Mesothelial cell of epicardium (in vitro differentiated cells): ENCODE results near the gene C12orf75. TPM values are rescaled to one million over a fixed set of nuclear protein-coding genes. Genes with fewer than 3 reads are reported as not detected.

Source experiments
- DNase-seq, 2 experiments: peaks; one replicate each; pipeline ENCODE4 v3.0.0; 2021; ENCODE audit warnings: low spot score in 2 of 2; ENCODE audit not compliant: unreplicated experiment in 2 of 2
- H3K27ac Mint-ChIP-seq: 2 replicates; pipeline ENCODE4 v1.8.0; 2021; ENCODE audit warnings: mixed read lengths
- H3K27me3 Mint-ChIP-seq: 2 replicates; pipeline ENCODE4 v1.8.0; 2021; ENCODE audit warnings: low read depth, mixed read lengths
- H3K36me3 Mint-ChIP-seq: 2 replicates; pipeline ENCODE4 v1.8.0; 2021; ENCODE audit warnings: mixed read lengths
- H3K4me1 Mint-ChIP-seq: 2 replicates; pipeline ENCODE4 v1.8.0; 2021; ENCODE audit warnings: mixed read lengths
- H3K4me3 Mint-ChIP-seq: 2 replicates; pipeline ENCODE4 v1.8.0; 2021; ENCODE audit warnings: mild to moderate bottlenecking, moderate library complexity, mixed read lengths
- H3K9me3 Mint-ChIP-seq: 2 replicates; pipeline ENCODE4 v1.8.0; 2021; ENCODE audit warnings: mixed read lengths
- total RNA-seq: library from RNA; stranded (reverse); gene quantifications from 3 replicates; pipeline ENCODE4 v1.2.1, GENCODE V29; 2021
- TF ChIP-seq, protein P1 (sequence below): fragments of 200-600 bp; sonication (generic); IDR thresholded peaks from one replicate; pipeline ENCODE4 v1.5.0; 2021; ENCODE audit warnings: antibody characterized with exemption; ENCODE audit not compliant: unreplicated experiment

C12orf75 gene
- total RNA-seq, 1 donor from 2014 or later, result 15.6 TPM

DNA sequence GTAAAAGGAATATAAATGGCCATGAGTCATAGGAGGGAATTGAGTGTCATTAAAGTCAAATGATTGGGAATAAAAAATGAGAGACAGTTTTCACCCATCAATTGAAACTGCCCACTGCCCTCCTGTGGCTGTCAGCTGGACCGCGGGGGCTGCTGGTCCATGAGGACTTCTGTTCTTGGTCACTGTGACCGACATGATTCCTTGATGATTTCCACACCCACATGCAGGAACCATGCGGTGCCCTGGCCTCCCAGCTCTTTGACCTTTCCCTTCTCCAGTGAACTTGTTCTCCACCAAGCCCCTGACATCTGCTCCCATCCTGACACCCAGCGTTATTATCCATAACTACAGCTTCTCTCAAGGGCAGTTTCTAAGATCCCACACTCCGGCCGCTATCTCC lies 48.4 kb downstream of the C12orf75 start:
- Mint-ChIP-seq H3K36me3 (no peaks in the 10 kb centered on the region), H3K9me3 (no peaks in the 10 kb centered on the region), H3K4me1 (no peaks in the 10 kb centered on the region), H3K4me3 (no peak overlapping the region), H3K27me3 (no peaks in the 10 kb centered on the region), H3K27ac (no peak overlapping the region)
- no peak for DNase-seq
- TF ChIP-seq, protein P1, sequence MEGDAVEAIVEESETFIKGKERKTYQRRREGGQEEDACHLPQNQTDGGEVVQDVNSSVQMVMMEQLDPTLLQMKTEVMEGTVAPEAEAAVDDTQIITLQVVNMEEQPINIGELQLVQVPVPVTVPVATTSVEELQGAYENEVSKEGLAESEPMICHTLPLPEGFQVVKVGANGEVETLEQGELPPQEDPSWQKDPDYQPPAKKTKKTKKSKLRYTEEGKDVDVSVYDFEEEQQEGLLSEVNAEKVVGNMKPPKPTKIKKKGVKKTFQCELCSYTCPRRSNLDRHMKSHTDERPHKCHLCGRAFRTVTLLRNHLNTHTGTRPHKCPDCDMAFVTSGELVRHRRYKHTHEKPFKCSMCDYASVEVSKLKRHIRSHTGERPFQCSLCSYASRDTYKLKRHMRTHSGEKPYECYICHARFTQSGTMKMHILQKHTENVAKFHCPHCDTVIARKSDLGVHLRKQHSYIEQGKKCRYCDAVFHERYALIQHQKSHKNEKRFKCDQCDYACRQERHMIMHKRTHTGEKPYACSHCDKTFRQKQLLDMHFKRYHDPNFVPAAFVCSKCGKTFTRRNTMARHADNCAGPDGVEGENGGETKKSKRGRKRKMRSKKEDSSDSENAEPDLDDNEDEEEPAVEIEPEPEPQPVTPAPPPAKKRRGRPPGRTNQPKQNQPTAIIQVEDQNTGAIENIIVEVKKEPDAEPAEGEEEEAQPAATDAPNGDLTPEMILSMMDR, result no peak

DNA sequence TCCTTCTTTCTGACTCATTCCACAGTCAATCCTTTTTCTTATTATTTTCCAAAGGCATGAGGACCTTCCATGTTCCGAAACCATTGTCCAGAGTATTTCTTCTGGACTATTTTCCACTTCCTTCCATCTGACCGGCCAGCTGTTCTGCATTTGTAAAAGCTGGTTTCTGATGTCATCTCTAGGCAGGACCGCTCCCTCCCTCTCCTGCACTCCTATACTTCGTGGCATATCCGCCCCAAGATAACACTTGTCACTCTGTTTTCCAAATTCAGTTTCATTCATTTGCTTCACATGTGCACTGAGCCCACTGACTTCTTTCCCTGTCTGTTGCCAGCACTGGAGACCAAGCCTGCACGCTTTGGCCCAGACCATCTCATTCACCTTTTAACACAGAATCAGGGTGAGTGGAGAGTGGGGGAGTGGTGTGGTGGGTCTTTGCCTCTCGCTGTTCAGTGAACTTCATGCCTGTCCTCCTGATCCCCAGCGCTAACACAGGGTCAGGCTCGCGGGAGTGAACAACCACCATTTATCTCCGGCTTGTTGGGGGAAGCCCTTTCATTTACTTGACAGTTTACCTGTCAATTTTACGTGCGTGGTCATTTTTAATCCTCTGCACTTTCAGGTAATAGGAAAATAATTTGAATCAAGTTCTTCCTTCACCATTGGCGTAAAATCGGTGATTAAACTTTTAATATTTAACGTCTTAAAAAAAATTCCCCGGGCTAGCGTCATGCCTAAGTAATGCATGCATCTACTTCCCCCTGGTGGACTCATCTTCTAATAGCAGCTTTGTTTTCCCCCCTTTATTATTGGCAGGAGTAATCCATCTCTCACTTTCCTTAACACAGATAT lies 52.5 kb downstream of the C12orf75 start:
- H3K4me1 Mint-ChIP-seq, result no peaks in the 10 kb centered on the region
- no peak for DNase-seq
- H3K27me3 Mint-ChIP-seq, result no peaks in the 10 kb centered on the region
- H3K9me3 Mint-ChIP-seq, result no peaks in the 10 kb centered on the region
- H3K36me3 Mint-ChIP-seq, result no peaks in the 10 kb centered on the region
- no peak overlapping the region for H3K27ac Mint-ChIP-seq
- TF ChIP-seq, protein P1, result peak; percentile 72
- H3K4me3 Mint-ChIP-seq, result no peak overlapping the region

DNA sequence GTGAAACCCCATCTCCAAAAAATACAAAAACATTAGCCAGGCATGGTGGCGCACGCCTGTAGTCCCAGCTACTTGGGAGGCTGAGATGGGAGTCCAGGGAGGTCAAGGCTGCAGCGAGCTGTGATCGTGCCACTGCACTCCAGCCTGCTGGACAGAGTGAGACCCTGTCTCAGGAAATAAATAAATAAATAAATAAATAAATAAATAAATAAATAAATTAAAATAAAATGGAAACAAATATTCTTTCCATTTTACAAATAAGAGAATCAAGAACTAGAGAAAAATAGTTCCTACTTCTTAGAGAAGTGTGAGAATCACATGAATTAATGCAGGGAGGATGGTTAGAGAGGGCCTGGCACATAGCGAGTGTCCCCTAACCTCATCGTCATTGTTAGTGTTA lies 53.7 kb downstream of the C12orf75 start:
- no peak for DNase-seq
- Mint-ChIP-seq H3K27me3 (no peaks in the 10 kb centered on the region), H3K36me3 (no peaks in the 10 kb centered on the region), H3K27ac (no peak overlapping the region), H3K4me3 (no peak overlapping the region), H3K4me1 (no peaks in the 10 kb centered on the region), H3K9me3 (no peaks in the 10 kb centered on the region)
- TF ChIP-seq, protein P1, result no peak

DNA sequence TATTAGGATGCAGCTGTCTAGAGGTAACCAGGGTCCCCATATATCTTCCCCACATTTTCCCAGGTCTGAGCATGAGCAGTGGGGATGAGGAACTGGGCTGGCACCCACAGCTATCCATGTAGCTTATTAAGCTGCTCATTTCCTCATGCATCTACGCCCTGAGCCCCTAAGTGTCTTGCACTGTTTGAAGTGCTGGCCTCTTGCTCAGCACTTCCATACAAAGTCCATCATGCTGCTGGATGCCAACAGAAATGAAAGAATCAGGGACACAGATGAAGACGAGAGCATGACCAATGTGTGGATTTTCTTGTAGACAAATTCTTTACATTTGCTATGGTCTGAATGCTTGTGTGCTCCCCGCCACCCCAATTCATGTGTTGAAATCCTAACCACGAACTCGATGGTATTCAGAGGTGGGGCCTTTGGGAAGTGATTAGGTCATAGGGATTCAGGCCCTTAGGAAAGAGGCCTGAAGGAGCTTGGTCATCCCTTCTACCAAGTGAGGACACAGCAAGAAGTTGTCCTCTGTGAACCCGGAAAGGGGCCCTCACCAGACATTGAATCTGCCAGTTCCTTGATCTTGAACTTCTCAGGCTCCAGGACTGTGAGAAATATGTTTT lies 54.5 kb downstream of the C12orf75 start:
- TF ChIP-seq, protein P1, result no peak
- no peak overlapping the region for H3K4me3 Mint-ChIP-seq
- no peak for DNase-seq

DNA sequence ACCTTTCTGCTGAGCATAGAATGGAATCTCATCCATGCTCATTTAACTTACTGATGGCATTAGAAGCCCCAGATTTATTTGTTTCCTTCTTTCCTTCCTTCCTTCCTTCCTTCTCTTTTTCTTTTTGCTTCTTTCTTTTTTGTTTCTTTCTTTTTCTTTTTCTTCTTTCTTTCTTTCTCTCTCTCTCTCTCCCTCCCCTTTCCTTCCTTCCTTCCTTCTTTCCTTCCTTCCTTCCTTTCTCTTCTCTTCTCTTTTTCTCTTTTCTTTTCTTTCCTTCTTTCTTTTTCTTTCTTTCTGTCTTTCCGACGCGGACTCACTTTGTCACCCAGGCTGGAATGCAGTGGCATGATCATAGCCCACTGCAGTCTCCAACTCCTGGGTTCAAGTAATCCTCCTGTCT lies 55.9 kb downstream of the C12orf75 start:
- Mint-ChIP-seq H3K4me1 (peaks cover 5% of the 10 kb centered on the region), H3K27me3 (no peaks in the 10 kb centered on the region), H3K27ac (no peak overlapping the region), H3K9me3 (no peaks in the 10 kb centered on the region), H3K4me3 (no peak overlapping the region), H3K36me3 (no peaks in the 10 kb centered on the region)
- TF ChIP-seq, protein P1, result no peak
- no peak for DNase-seq

More for the DNA sequence above, 54.5 kb downstream of the C12orf75 start:
- Mint-ChIP-seq H3K27ac (no peak overlapping the region), H3K27me3 (no peaks in the 10 kb centered on the region), H3K9me3 (no peaks in the 10 kb centered on the region), H3K36me3 (no peaks in the 10 kb centered on the region), H3K4me1 (no peaks in the 10 kb centered on the region)
